GM12878 (cell line): ENCODE data around the gene COL3A1. TPM values are rescaled to one million over a fixed set of nuclear protein-coding genes. Genes with fewer than 3 reads are reported as not detected.

Experiments
- ATAC-seq: fragments of 200-7000 bp; cut with Tn5 transposase; 3 replicates; pipeline ENCODE4 v1.9.1; 2020; ENCODE audit warnings: mild to moderate bottlenecking, moderate library complexity
- BruUV-seq: library from RNA; stranded (reverse); fragments of 400-500 nt; replicated peaks from 2 replicates; lab custom pipeline; 2021; lab: Mats Ljungman, UMichigan
- CTCF ChIA-PET: fragments of 300-600 bp; sonication (Branson Sonifier 250); formaldehyde crosslinking; extraction: SDS; loops from one replicate; lab custom pipeline; 2021; ENCODE audit warnings: inconsistent platforms; lab: Yijun Ruan, JAX
- POLR2A ChIA-PET: fragments of 350-600 bp; formaldehyde crosslinking; extraction: SDS; loops from one replicate; lab custom pipeline; 2021; ENCODE audit warnings: inconsistent platforms; lab: Charles Lee
- RAD21 ChIA-PET: fragments of 300-600 bp; sonication (Branson Sonifier 250); formaldehyde crosslinking; loops from one replicate; lab custom pipeline; 2023; ENCODE audit warnings: antibody characterized with exemption; ENCODE audit not compliant: unreplicated experiment; lab: Charles Lee
- SMC1A ChIA-PET: fragments of 300-600 bp; sonication (Branson Sonifier 250); formaldehyde crosslinking; loops from one replicate; lab custom pipeline; 2023; ENCODE audit not compliant: unreplicated experiment, uncharacterized antibody; lab: Charles Lee
- DNase-seq: peaks from one replicate; pipeline ENCODE4 v3.0.0-alpha.2; 2011; ENCODE audit warnings: low read depth, low spot score
- FAIRE-seq: peaks from 3 replicates; lab custom pipeline; 2011; peaks lifted over from hg19 to GRCh38; lab: Jason Lieb, UNC
- H2AFZ ChIP-seq: 2 replicates; pipeline ENCODE4 v1.6.0; 2011; ENCODE audit warnings: low read depth, low read length, control low read depth; ENCODE audit not compliant: control insufficient read depth
- H3K27ac ChIP-seq: 2 replicates; pipeline ENCODE4 v1.5.1; 2011; ENCODE audit warnings: control low read depth; ENCODE audit not compliant: control insufficient read depth, insufficient read depth
- H3K27me3 ChIP-seq, 2 experiments: replicated peaks in 1 of 2; 2 replicates each; pipeline versions ENCODE4 v1.6.0 to v1.6.1; 2011; ENCODE audit warnings: low read length in 1 of 2; ENCODE audit not compliant: control insufficient read depth in 2 of 2, insufficient read depth in 2 of 2
- H3K36me3 ChIP-seq, 2 experiments: 2 replicates each; pipeline ENCODE4 v1.5.1; 2011; ENCODE audit warnings: low read length in 1 of 2; ENCODE audit not compliant: control insufficient read depth in 2 of 2, insufficient read depth in 2 of 2
- H3K4me1 ChIP-seq: 2 replicates; pipeline ENCODE4 v1.6.1; 2011; ENCODE audit warnings: mild to moderate bottlenecking, low read length, moderate library complexity, mixed read lengths; ENCODE audit not compliant: control insufficient read depth, insufficient read depth
- H3K4me2 ChIP-seq: 2 replicates; pipeline ENCODE4 v1.6.0; 2011; ENCODE audit warnings: control low read depth; ENCODE audit not compliant: control insufficient read depth, insufficient read depth
- H3K4me3 ChIP-seq: fragments of 200-600 bp; sonication (generic); 2 replicates; pipeline ENCODE4 v1.5.1; 2016
- H3K79me2 ChIP-seq: 2 replicates; pipeline ENCODE4 v1.6.0; 2011; ENCODE audit warnings: low read length; ENCODE audit not compliant: control insufficient read depth, insufficient read depth
- H3K9ac ChIP-seq: 2 replicates; pipeline ENCODE4 v1.8.0; 2011; ENCODE audit warnings: low read length, control low read depth, mixed read lengths; ENCODE audit not compliant: control insufficient read depth, insufficient read depth
- H3K9me3 ChIP-seq: replicated peaks from 3 replicates; pipeline ENCODE4 v1.5.1; 2011; ENCODE audit warnings: mild to moderate bottlenecking, low read length; ENCODE audit not compliant: control insufficient read depth, insufficient read depth
- H4K20me1 ChIP-seq: 2 replicates; pipeline ENCODE4 v1.6.0; 2011; ENCODE audit not compliant: control insufficient read depth, insufficient read depth
- BCLAF1 ChIP-seq: fragments of 450-650 bp; IDR thresholded peaks from 2 replicates; pipeline ENCODE4 v1.6.1; 2017; ENCODE audit warnings: antibody characterized with exemption, mild to moderate bottlenecking, moderate library complexity
- BMI1 ChIP-seq: fragments of 450-650 bp; IDR thresholded peaks from 2 replicates; pipeline ENCODE4 v1.6.1; 2016; ENCODE audit warnings: mild to moderate bottlenecking, moderate library complexity, borderline replicate concordance
- CBFB ChIP-seq: IDR thresholded peaks from 2 replicates; pipeline ENCODE4 v1.6.1; 2016; ENCODE audit warnings: antibody characterized with exemption, low read depth
- HCFC1 ChIP-seq: fragments of 150-350 bp; IDR thresholded peaks from 2 replicates; pipeline ENCODE4 v1.6.1; 2014; ENCODE audit warnings: low read length
- IKZF1 ChIP-seq: fragments of 450-650 bp; conservative IDR thresholded peaks from 2 replicates; pipeline ENCODE4 v1.6.1; 2017; ENCODE audit warnings: antibody characterized with exemption, mild to moderate bottlenecking
- IRF3 ChIP-seq: fragments of 450-650 bp; IDR thresholded peaks from 2 replicates; pipeline ENCODE4 v1.6.1; 2014; ENCODE audit warnings: mild to moderate bottlenecking
- MAX ChIP-seq: IDR thresholded peaks from 2 replicates; pipeline ENCODE4 v1.6.1; 2012; ENCODE audit warnings: low read depth, low read length, improper control_type of control experiment
- MEF2B ChIP-seq: fragments of 450-650 bp; IDR thresholded peaks from 2 replicates; pipeline ENCODE4 v1.6.1; 2018; ENCODE audit warnings: mild to moderate bottlenecking, moderate library complexity; ENCODE audit not compliant: partially characterized antibody, poor library complexity, severe bottlenecking
- MYC ChIP-seq: IDR thresholded peaks from 2 replicates; pipeline ENCODE4 v1.6.1; 2011; ENCODE audit warnings: mild to moderate bottlenecking, low read length, moderate library complexity, inconsistent platforms; ENCODE audit not compliant: insufficient read depth, insufficient replicate concordance, insufficient read length, severe bottlenecking
- REST ChIP-seq: IDR thresholded peaks from 2 replicates; pipeline ENCODE4 v1.6.1; 2012; ENCODE audit warnings: mild to moderate bottlenecking, low read depth, low read length
- SMAD5 ChIP-seq: IDR thresholded peaks from 2 replicates; pipeline ENCODE4 v1.6.1; 2016; ENCODE audit warnings: antibody characterized with exemption, low read depth
- ZNF592 ChIP-seq: fragments of 450-650 bp; IDR thresholded peaks from 2 replicates; pipeline ENCODE4 v1.6.1; 2017; ENCODE audit warnings: mild to moderate bottlenecking, moderate library complexity
- WGBS: methylation state at CpG from one replicate; pipeline ENCODE4 v1.1.6; 2016; ENCODE audit warnings: low lambda C conversion rate; ENCODE audit not compliant: insufficient replicate concordance, insufficient coverage; ENCODE audit errors: missing lambda C conversion rate; 5-methylcytosine and 5-hydroxymethylcytosine counted together
- in situ Hi-C: fragments of 300-500 bp; cut with MboI; formaldehyde crosslinking; loops from 9 replicates; pipeline ENCODE4 v1.14.3; 2018; ENCODE audit warnings: mixed read lengths
- intact Hi-C: fragments of 100-400 bp; cut with micrococcal nuclease; formaldehyde crosslinking; loops from one replicate; pipeline ENCODE4 v1.14.2; 2022; ENCODE audit not compliant: unreplicated experiment
- polyA plus RNA-seq, 11 experiments: library from polyadenylated mRNA; depleted of rRNA in 4 of 11; unstranded in 6 of 11; stranded (reverse) in 5 of 11; fragments of >200 nt; fragmentation: Nextera tagmentation in 4 of 11; fragmentation: Illumina TruSeq in 1 of 11; extraction: Ambion mirVana in 4 of 11; extraction: Trizol in 1 of 11; gene quantifications; 1 replicate in 1 of 11; 2 replicates in 10 of 11; pipeline versions ENCODE4 v1.2.1 to v1.2.3, GENCODE V29; 2011 to 2016; ENCODE audit warnings: inconsistent platforms in 2 of 11, missing spikeins in 2 of 11, low read depth in 1 of 11
- total RNA-seq, 4 experiments: library from RNA; depleted of rRNA in 3 of 4; stranded (reverse); fragments of >200 nt in 3 of 4; fragmentation: Illumina TruSeq in 1 of 4; extraction: Trizol in 1 of 4; gene quantifications; 2 replicates each; pipeline versions ENCODE4 v1.2.1 to v1.2.3, GENCODE V29; 2013 to 2021

Gene COL3A1
- total and polyA plus RNA-seq, 10 of the 15 experiments (the other 5 are each of a cell fraction or from before 2014, with no cell fraction given), result 0.04 to 0.67 (median 0.10) TPM; not detected in 2

GRCh38 chr2:188986839-188987238 is 12.7 kb downstream of the COL3A1 start:
- Histone ChIP-seq H3K79me2 (no peaks in the 10 kb centered on the region), H2AFZ (no peak overlapping the region), H3K27me3 (no peaks in the 10 kb centered on the region), H3K4me1 (no peaks in the 10 kb centered on the region), H3K4me2 (no peak overlapping the region), H3K9ac (no peak overlapping the region), H4K20me1 (no peaks in the 10 kb centered on the region), H3K27ac (no peak overlapping the region), H3K9me3 (no peaks in the 10 kb centered on the region), H3K36me3 (no peaks in the 10 kb centered on the region), H3K4me3 (no peak overlapping the region)
- RAD21 ChIA-PET, result interaction anchor here (1.4 kb wide), 1 partner anchor 9 kb away, joined by 6 read pairs; no protein-coding TSS in a partner anchor
- no peak for ATAC-seq
- SMC1A ChIA-PET, result interaction anchor here (1.3 to 1.4 kb wide), 2 partner anchors 8 to 459 kb away, joined by 3 to 5 read pairs; no protein-coding TSS in a partner anchor
- in situ Hi-C loops (no loop called here), intact Hi-C loops (no loop called here)
- CTCF ChIA-PET, result interaction anchor here (1.3 to 2.0 kb wide), 2 partner anchors 9 to 462 kb away, joined by 4 to 7 read pairs; no protein-coding TSS in a partner anchor
- WGBS, result 10% methylated on average over 4 of the region's 4 CpGs
- BruUV-seq, result no TSS peak
- POLR2A ChIA-PET, result no interaction called here
- no peak for DNase-seq
- no peak for FAIRE-seq
- no peak for TF ChIP-seq BMI1
- no peak for TF ChIP-seq BCLAF1
- TF ChIP-seq MYC, result no peak
- no peak for TF ChIP-seq IRF3
- no peak for TF ChIP-seq REST
- TF ChIP-seq MEF2B, result no peak
- no peak for TF ChIP-seq HCFC1
- TF ChIP-seq CBFB, result no peak
- no peak for TF ChIP-seq MAX
- no peak for TF ChIP-seq IKZF1
- TF ChIP-seq SMAD5, result no peak
- TF ChIP-seq ZNF592, result no peak
